Osteoblast (primary cell): ENCODE measurements around the gene POU2F1. TPM values are rescaled to one million over a fixed set of nuclear protein-coding genes. Genes with fewer than 3 reads are reported as not detected.
"Not testable (repeated sequence)": the region's sequence is repeated elsewhere in the genome, so short reads cannot be mapped to it uniquely, and the experiment has no call there.

Source experiments
- DNase-seq: peaks from one replicate; pipeline ENCODE4 v3.0.0; 2011; ENCODE audit warnings: low spot score, mixed read lengths; ENCODE audit not compliant: insufficient read length; ENCODE audit errors: missing footprints
- H2AFZ ChIP-seq: 2 replicates; pipeline ENCODE4 v1.6.0; 2011; ENCODE audit warnings: mild to moderate bottlenecking, low read length
- H3K27ac ChIP-seq: 2 replicates; pipeline ENCODE4 v1.5.1; 2011; ENCODE audit warnings: mild to moderate bottlenecking, low read depth, low read length, moderate library complexity
- H3K27me3 ChIP-seq: 2 replicates; pipeline ENCODE4 v1.6.0; 2012; ENCODE audit warnings: mild to moderate bottlenecking, control low read depth, inconsistent platforms, low read length, moderate library complexity; ENCODE audit not compliant: insufficient read depth
- H3K36me3 ChIP-seq: 2 replicates; pipeline ENCODE4 v1.5.1; 2011; ENCODE audit warnings: mild to moderate bottlenecking, low read length, control low read depth, moderate library complexity; ENCODE audit not compliant: insufficient read depth
- H3K4me1 ChIP-seq: 2 replicates; pipeline ENCODE4 v1.5.1; 2011; ENCODE audit warnings: mild to moderate bottlenecking, low read length, control low read depth, moderate library complexity; ENCODE audit not compliant: insufficient read depth
- H3K4me2 ChIP-seq: 2 replicates; pipeline ENCODE4 v1.6.0; 2011; ENCODE audit warnings: mild to moderate bottlenecking, low read length; ENCODE audit not compliant: insufficient read depth
- H3K4me3 ChIP-seq: fragments of 200-600 bp; sonication (generic); 3 replicates; pipeline ENCODE4 v1.5.1; 2012; ENCODE audit warnings: mild to moderate bottlenecking, low read length, inconsistent platforms; ENCODE audit not compliant: insufficient read depth
- H3K79me2 ChIP-seq: 2 replicates; pipeline ENCODE4 v1.6.0; 2012; ENCODE audit warnings: mild to moderate bottlenecking, low read length, control low read depth, inconsistent platforms; ENCODE audit not compliant: insufficient read depth
- H3K9me3 ChIP-seq: 2 replicates; pipeline ENCODE4 v1.5.1; 2011; ENCODE audit warnings: low read depth, low read length, control low read depth
- H4K20me1 ChIP-seq: 2 replicates; pipeline ENCODE4 v1.6.0; 2012; ENCODE audit warnings: mild to moderate bottlenecking, low read length, control low read depth; ENCODE audit not compliant: insufficient read depth
- CTCF ChIP-seq: IDR thresholded peaks from 2 replicates; pipeline ENCODE4 v1.5.1; 2011; ENCODE audit warnings: mild to moderate bottlenecking, low read depth, low read length, moderate library complexity; ENCODE audit errors: extremely low read depth
- total RNA-seq: library from RNA; depleted of rRNA; stranded (reverse); fragments of >200 nt; gene quantifications from 2 replicates; pipeline ENCODE4 v1.2.3, GENCODE V29; 2012

The POU2F1 gene
- total RNA-seq, 1 donor: 11.6 TPM

GRCh38 chr1:167239257-167239656 is 18.6 kb downstream of the POU2F1 start:
- Histone ChIP-seq H3K36me3 (no peaks in the 10 kb centered on the region), H3K4me1 (no peaks in the 10 kb centered on the region), H3K4me2 (no peak overlapping the region), H3K4me3 (no peak overlapping the region), H3K9me3 (no peaks in the 10 kb centered on the region), H3K27me3 (no peaks in the 10 kb centered on the region), H3K79me2 (peaks cover 47% of the 10 kb centered on the region), H2AFZ (no peak overlapping the region), H3K27ac (no peak overlapping the region), H4K20me1 (peaks cover 36% of the 10 kb centered on the region)
- no peak for TF ChIP-seq CTCF
- no peak for DNase-seq

GRCh38 chr1:167244244-167244643 is 23.6 kb downstream of the POU2F1 start:
- no peaks in the 10 kb centered on the region for H3K4me1 ChIP-seq
- H3K36me3 ChIP-seq: no peaks in the 10 kb centered on the region
- H3K27ac ChIP-seq: no peak overlapping the region
- TF ChIP-seq CTCF: no peak
- H3K4me3 ChIP-seq: no peak overlapping the region
- no peaks in the 10 kb centered on the region for H3K27me3 ChIP-seq
- no peak overlapping the region for H3K4me2 ChIP-seq
- H4K20me1 ChIP-seq: peaks cover 11% of the 10 kb centered on the region
- DNase-seq: no peak
- no peak overlapping the region for H2AFZ ChIP-seq
- peaks cover 24% of the 10 kb centered on the region for H3K79me2 ChIP-seq
- H3K9me3 ChIP-seq: no peaks in the 10 kb centered on the region

GRCh38 chr1:167245168-167245567 is 24.5 kb downstream of the POU2F1 start:
- not testable (repeated sequence) for H3K9me3 ChIP-seq
- peaks cover 25% of the 10 kb centered on the region for H3K79me2 ChIP-seq

GRCh38 chr1:167246971-167247370 is 26.3 kb downstream of the POU2F1 start:
- Histone ChIP-seq H2AFZ (no peak overlapping the region), H3K4me2 (no peak overlapping the region), H3K79me2 (peaks cover 24% of the 10 kb centered on the region), H4K20me1 (peaks cover 4% of the 10 kb centered on the region), H3K4me1 (no peaks in the 10 kb centered on the region), H3K9me3 (no peaks in the 10 kb centered on the region), H3K4me3 (no peak overlapping the region), H3K36me3 (no peaks in the 10 kb centered on the region), H3K27me3 (no peaks in the 10 kb centered on the region), H3K27ac (no peak overlapping the region)
- TF ChIP-seq CTCF: no peak
- DNase-seq: no peak

More at GRCh38 chr1:167245168-167245567, 24.5 kb downstream of the POU2F1 start:
- not testable (repeated sequence) for H3K4me2 ChIP-seq, H3K27ac ChIP-seq, H2AFZ ChIP-seq, H3K36me3 ChIP-seq, H3K4me3 ChIP-seq, DNase-seq, H3K4me1 ChIP-seq, H3K27me3 ChIP-seq
- peaks cover 11% of the 10 kb centered on the region for H4K20me1 ChIP-seq
